Bronchial epithelial cell (primary cell): ENCODE data around the gene GPR42. TPM values are rescaled to one million over a fixed set of nuclear protein-coding genes. Genes with fewer than 3 reads are reported as not detected.
"Not testable (repeated sequence)": the region's sequence is repeated elsewhere in the genome, so short reads cannot be mapped to it uniquely, and the experiment has no call there.

Experiments
- DNase-seq: peaks from one replicate; pipeline ENCODE4 v3.0.0-alpha.2; 2010; ENCODE audit warnings: low read depth
- FAIRE-seq: peaks from 2 replicates; lab custom pipeline; 2011; peaks lifted over from hg19 to GRCh38; lab: Jason Lieb, UNC
- H3K27me3 ChIP-seq: 2 replicates; pipeline ENCODE4 v1.5.1; 2011; ENCODE audit warnings: low read length; ENCODE audit not compliant: control insufficient read depth, insufficient read depth
- H3K36me3 ChIP-seq: 2 replicates; pipeline ENCODE4 v1.5.1; 2011; ENCODE audit warnings: low read length; ENCODE audit not compliant: control insufficient read depth, insufficient read depth
- H3K4me3 ChIP-seq: 2 replicates; pipeline ENCODE4 v1.5.1; 2011; ENCODE audit warnings: mild to moderate bottlenecking, low read depth, low read length, control low read depth
- total RNA-seq: library from RNA; depleted of rRNA; stranded (reverse); fragments of >200 nt; gene quantifications from 2 replicates; pipeline ENCODE4 v1.2.1, GENCODE V29; 2014
- TF ChIP-seq, protein P1 (sequence below): IDR thresholded peaks from 2 replicates; pipeline ENCODE4 v1.5.1; 2011; ENCODE audit warnings: mild to moderate bottlenecking, moderate library complexity, low read length, control low read depth, inconsistent platforms; ENCODE audit not compliant: insufficient read depth, severe bottlenecking

Gene GPR42
- total RNA-seq, 1 donor from 2014 or later = not detected

DNA sequence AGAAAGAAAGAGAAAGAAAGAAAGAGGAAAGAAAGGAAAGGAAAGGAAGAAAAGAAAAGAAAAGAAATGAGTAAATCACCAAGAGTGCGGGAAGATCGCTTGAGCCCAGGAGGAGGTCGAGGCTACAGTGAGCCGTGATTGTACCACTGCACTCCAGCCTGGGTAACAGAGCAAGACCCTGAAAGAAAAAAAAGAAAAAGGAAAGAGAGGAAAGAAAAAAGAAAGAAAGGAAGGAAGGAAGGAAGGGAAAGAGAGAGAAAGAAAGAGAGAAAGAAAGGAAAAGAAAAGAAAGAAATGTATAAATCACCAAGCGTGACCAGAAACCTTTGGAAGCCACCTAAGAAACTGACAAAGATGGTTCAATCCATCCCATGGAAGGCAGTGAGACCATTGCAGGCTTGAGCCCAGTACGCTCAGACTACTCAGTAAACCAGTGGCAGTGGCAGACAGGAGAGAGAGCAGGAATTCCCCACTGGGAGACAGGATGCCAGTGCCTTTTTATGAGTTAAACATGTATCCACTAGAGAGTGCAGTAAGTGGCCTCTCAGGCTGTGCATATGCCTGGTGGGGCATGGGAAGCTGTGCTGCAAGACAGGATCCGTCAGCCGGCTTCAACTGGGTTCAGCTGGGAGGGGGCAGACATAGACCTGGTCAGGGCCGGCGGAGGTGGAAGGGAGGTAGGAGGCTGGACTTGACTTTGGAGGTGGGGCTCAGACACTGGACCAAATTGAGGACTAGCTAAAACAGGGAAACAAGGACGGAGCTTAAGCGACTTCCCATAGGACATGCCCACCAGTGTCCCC is 4.8 kb downstream of the GPR42 start:
- H3K36me3 ChIP-seq = no peaks in the 10 kb centered on the region
- no peaks in the 10 kb centered on the region for H3K27me3 ChIP-seq
- no peak for FAIRE-seq
- H3K4me3 ChIP-seq = no peak overlapping the region
- no peak for DNase-seq
- TF ChIP-seq, protein P1, sequence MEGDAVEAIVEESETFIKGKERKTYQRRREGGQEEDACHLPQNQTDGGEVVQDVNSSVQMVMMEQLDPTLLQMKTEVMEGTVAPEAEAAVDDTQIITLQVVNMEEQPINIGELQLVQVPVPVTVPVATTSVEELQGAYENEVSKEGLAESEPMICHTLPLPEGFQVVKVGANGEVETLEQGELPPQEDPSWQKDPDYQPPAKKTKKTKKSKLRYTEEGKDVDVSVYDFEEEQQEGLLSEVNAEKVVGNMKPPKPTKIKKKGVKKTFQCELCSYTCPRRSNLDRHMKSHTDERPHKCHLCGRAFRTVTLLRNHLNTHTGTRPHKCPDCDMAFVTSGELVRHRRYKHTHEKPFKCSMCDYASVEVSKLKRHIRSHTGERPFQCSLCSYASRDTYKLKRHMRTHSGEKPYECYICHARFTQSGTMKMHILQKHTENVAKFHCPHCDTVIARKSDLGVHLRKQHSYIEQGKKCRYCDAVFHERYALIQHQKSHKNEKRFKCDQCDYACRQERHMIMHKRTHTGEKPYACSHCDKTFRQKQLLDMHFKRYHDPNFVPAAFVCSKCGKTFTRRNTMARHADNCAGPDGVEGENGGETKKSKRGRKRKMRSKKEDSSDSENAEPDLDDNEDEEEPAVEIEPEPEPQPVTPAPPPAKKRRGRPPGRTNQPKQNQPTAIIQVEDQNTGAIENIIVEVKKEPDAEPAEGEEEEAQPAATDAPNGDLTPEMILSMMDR = no peak

DNA sequence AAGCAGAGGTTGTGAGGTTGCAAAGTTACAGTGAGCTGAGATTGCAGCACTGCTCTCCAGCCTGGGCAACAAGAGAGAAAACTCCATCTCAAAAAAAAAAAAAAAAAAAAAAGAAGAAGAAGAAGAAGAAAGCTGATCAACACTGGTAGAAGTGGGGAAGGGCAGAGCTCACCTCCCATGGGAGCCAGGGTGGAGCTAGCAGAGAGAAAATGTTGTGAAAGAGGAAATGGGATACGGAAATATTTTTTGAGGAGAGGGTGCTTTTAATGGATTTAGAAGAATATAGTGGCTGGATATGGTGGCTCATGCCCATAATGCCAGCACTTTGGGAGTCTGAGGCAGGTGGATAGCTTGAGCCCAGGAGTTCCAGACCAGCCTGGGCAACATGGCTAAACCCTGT is 6.8 kb downstream of the GPR42 start:
- TF ChIP-seq, protein P1 = no peak
- no peaks in the 10 kb centered on the region for H3K27me3 ChIP-seq
- no peak for FAIRE-seq
- no peak for DNase-seq
- H3K36me3 ChIP-seq = no peaks in the 10 kb centered on the region
- no peak overlapping the region for H3K4me3 ChIP-seq

DNA sequence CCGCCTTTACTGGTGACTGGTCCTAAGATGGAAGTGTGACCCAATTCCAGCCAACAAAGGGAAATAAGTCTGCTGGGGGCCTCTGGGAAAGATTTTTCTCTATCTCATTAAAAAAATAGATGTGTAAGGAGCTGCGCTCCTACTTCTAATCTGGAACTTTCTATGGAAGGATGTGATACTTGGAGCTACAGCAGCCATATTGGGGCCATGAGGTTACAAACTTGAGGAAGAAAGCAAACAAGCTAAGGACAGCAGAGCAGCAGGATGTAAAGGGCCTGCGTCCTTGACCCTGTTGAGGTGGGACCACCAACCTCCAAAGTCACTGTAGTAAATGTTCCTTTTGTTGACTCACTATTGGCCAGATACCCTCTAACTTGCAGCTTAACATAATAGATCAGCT is 7.5 kb downstream of the GPR42 start:
- FAIRE-seq (no peak), DNase-seq (no peak)
- H3K4me3 ChIP-seq = no peak overlapping the region
- H3K36me3 ChIP-seq = no peaks in the 10 kb centered on the region
- no peaks in the 10 kb centered on the region for H3K27me3 ChIP-seq
- TF ChIP-seq, protein P1 = no peak

DNA sequence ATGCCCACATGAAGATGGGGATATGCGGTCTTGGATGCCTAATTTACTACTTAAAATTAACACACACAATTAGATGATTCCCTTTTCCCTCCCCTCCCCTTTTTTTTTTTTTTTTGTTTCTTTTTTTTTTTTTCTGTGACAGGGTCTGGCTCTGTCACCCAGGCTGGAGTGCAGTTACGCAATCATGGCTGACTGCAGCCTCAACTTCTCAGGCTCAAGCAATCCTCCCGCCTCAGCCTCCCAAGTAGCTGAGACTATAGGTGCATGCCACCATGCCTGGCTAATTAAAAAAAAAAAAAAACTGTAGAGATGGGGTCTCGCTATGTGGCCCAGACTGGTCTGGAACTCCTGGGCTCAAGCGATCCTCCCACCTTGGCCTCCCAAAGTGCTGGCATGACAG is 8.7 kb downstream of the GPR42 start:
- DNase-seq, H3K36me3 ChIP-seq, H3K27me3 ChIP-seq, FAIRE-seq, H3K4me3 ChIP-seq: not testable (repeated sequence)

DNA sequence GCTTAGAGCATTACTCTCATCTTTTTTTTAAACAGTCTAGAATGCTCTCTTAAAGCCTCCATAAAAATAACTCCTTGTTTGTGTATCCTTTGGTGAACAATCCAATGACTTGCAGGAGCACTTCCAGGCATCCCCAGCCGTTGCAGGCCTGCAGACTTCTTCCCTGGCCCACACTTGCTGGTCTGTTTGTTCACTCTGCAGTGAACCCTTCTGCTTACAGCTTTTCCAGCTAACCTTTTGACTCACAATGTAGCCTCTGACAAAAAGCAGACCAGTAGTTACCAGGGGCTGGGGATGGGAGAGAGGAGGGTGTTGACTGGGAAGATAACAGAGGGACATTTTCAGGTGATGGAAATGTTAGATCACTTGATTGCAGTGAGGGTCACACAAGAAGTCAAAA is 9.1 kb downstream of the GPR42 start:
- DNase-seq (no peak), FAIRE-seq (no peak)
- TF ChIP-seq, protein P1 = no peak
- no peak overlapping the region for H3K4me3 ChIP-seq
- H3K27me3 ChIP-seq = no peaks in the 10 kb centered on the region
- H3K36me3 ChIP-seq = no peaks in the 10 kb centered on the region

DNA sequence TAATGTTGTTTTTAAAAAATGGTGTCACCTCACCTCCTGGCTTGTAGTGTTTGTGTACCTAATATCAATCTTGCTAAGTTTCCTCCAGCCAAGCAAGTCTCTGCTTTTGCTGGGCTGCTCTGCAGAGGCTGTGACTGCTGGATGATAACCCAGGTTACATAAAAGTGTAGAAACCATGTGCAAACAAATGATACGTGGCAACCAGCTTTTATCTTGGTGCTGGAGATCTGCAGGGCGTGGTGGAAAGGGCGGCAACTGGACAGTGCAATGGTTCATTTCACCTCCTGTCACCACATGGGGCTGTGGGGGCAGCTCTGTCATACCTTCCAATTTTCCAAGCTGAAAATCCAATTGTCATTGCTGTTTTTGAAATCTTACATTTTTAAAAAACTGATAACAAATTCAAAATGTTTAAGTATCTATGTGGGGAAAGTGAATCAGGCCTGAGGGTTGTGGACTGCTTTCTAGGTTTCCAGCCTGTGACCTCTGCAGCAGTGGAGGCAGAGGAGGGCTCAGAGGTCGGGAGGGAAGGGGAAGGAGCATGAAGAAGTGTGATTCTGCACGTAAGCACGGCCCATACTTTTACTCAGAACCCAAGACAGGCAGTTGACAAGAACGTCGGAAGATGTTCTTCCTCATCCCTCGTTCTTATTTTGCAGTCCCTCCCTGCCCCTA is 9.7 kb downstream of the GPR42 start:
- Histone ChIP-seq H3K4me3 (no peak overlapping the region), H3K36me3 (no peaks in the 10 kb centered on the region), H3K27me3 (no peaks in the 10 kb centered on the region)
- TF ChIP-seq, protein P1 = no peak
- FAIRE-seq (no peak), DNase-seq (no peak)
